MM.1S (cell line): ENCODE results near the gene PIGU.

Experiments used
- DNase-seq: peaks from one replicate; pipeline ENCODE4 v3.0.0-alpha.2; 2015
- H2AFZ ChIP-seq: fragments of 300-600 bp; sonication (generic); 2 replicates; pipeline ENCODE4 v1.6.0; 2016; ENCODE audit warnings: antibody characterized with exemption, low read length
- H3F3A ChIP-seq: fragments of 300-600 bp; sonication (generic); 2 replicates; pipeline ENCODE4 v1.6.1; 2016; ENCODE audit warnings: mild to moderate bottlenecking, antibody characterized with exemption, low read length, moderate library complexity, mixed read lengths; ENCODE audit not compliant: insufficient read depth
- H3K27ac ChIP-seq: fragments of 300-600 bp; sonication (generic); 2 replicates; pipeline ENCODE4 v1.5.1; 2016; ENCODE audit warnings: mild to moderate bottlenecking, low read length
- H3K27me3 ChIP-seq: fragments of 300-600 bp; sonication (generic); replicated peaks from 2 replicates; pipeline ENCODE4 v1.6.0; 2016; ENCODE audit warnings: low read length; ENCODE audit not compliant: insufficient read depth
- H3K36me3 ChIP-seq: fragments of 300-600 bp; sonication (generic); replicated peaks from 2 replicates; pipeline ENCODE4 v1.6.1; 2016; ENCODE audit warnings: mild to moderate bottlenecking, low read length, mixed read lengths; ENCODE audit not compliant: insufficient read depth
- H3K4me1 ChIP-seq: fragments of 300-600 bp; sonication (generic); 2 replicates; pipeline ENCODE4 v1.6.1; 2016; ENCODE audit warnings: low read length, mixed read lengths
- H3K4me2 ChIP-seq: fragments of 300-600 bp; sonication (generic); 2 replicates; pipeline ENCODE4 v1.6.0; 2016; ENCODE audit warnings: low read depth, low read length
- H3K4me3 ChIP-seq: fragments of 300-600 bp; sonication (generic); 2 replicates; pipeline ENCODE4 v1.5.1; 2016; ENCODE audit warnings: low read length, mixed read lengths
- H3K79me2 ChIP-seq: fragments of 300-600 bp; sonication (generic); 2 replicates; pipeline ENCODE4 v1.6.1; 2016; ENCODE audit warnings: mixed run types, low read length, mixed read lengths
- H3K9ac ChIP-seq: fragments of 300-600 bp; sonication (generic); 2 replicates; pipeline ENCODE4 v1.6.1; 2016; ENCODE audit warnings: low read length, mixed read lengths
- H3K9me2 ChIP-seq: fragments of 300-600 bp; sonication (generic); replicated peaks from 2 replicates; pipeline ENCODE4 v1.6.1; 2016; ENCODE audit warnings: mild to moderate bottlenecking, low read length, mixed read lengths; ENCODE audit not compliant: insufficient read depth
- H3K9me3 ChIP-seq: fragments of 300-600 bp; sonication (generic); replicated peaks from 2 replicates; pipeline ENCODE4 v1.6.1; 2016; ENCODE audit warnings: mild to moderate bottlenecking, low read length, mixed read lengths; ENCODE audit not compliant: insufficient read depth
- H4K20me1 ChIP-seq: fragments of 300-600 bp; sonication (generic); 2 replicates; pipeline ENCODE4 v1.6.1; 2016; ENCODE audit warnings: mild to moderate bottlenecking, low read length, moderate library complexity, mixed read lengths; ENCODE audit not compliant: insufficient read depth
- CTCF ChIP-seq: fragments of 300-600 bp; sonication (generic); IDR thresholded peaks from 2 replicates; pipeline ENCODE4 v1.5.1; 2016; ENCODE audit warnings: antibody characterized with exemption, low read length, mixed read lengths
- EZH2 ChIP-seq: fragments of 300-600 bp; sonication (generic); optimal IDR thresholded peaks from 2 replicates; pipeline ENCODE3; 2017; ENCODE audit warnings: low read depth, mild to moderate bottlenecking, antibody characterized with exemption, low read length, mixed read lengths
- EZH2phosphoT487 ChIP-seq: fragments of 300-600 bp; sonication (generic); IDR thresholded peaks from 2 replicates; pipeline ENCODE4 v1.6.1; 2018; ENCODE audit warnings: antibody characterized with exemption, low read length

PIGU gene

GRCh38 chr20:34525709-34526416, 151.0 kb downstream of the PIGU start:
- Histone ChIP-seq H4K20me1 (peaks cover 5% of the 10 kb centered on the region; the same call in 1 of the 2 replicates), H3K4me2 (no peak overlapping the region), H3K27me3 (no peaks in the 10 kb centered on the region), H3K79me2 (peaks cover 70% of the 10 kb centered on the region), H3K36me3 (0 out of 2 replicates have a peak, but pooled peaks cover 11% of the 10 kb centered on the region), H3K4me3 (no peak overlapping the region), H3K27ac (no peak overlapping the region), H3K4me1 (peaks cover 9% of the 10 kb centered on the region; the same call in 1 of the 2 replicates), H3K9ac (no peak overlapping the region), H3K9me2 (no peaks in the 10 kb centered on the region), H3F3A (peaks cover 7% of the 10 kb centered on the region; the same call in 1 of the 2 replicates), H3K9me3 (no peaks in the 10 kb centered on the region), H2AFZ (no peak overlapping the region)
- TF ChIP-seq CTCF (no peak), EZH2phosphoT487 (no peak), EZH2 (no peak)
- no peak for DNase-seq

GRCh38 chr20:34525342-34525708, 151.6 kb downstream of the PIGU start:
- Histone ChIP-seq H2AFZ (no peak overlapping the region), H3K9ac (no peak overlapping the region), H3K4me1 (peaks cover 9% of the 10 kb centered on the region; the same call in 1 of the 2 replicates)

GRCh38 chr20:34524426-34524825, 152.5 kb downstream of the PIGU start:
- DNase-seq: no peak
- Histone ChIP-seq H3K4me3 (no peak overlapping the region), H3K9ac (no peak overlapping the region), H3K27ac (no peak overlapping the region), H3K9me3 (no peaks in the 10 kb centered on the region), H3K4me2 (no peak overlapping the region), H3F3A (peaks cover 4% of the 10 kb centered on the region; the same call in 1 of the 2 replicates), H3K79me2 (peaks cover 73% of the 10 kb centered on the region), H4K20me1 (peaks cover 5% of the 10 kb centered on the region; the same call in 1 of the 2 replicates), H3K9me2 (no peaks in the 10 kb centered on the region), H3K27me3 (no peaks in the 10 kb centered on the region), H3K36me3 (0 out of 2 replicates have a peak, but pooled peaks cover 11% of the 10 kb centered on the region), H3K4me1 (peaks cover 9% of the 10 kb centered on the region; the same call in 1 of the 2 replicates), H2AFZ (no peak overlapping the region)
- TF ChIP-seq CTCF (no peak), EZH2 (no peak), EZH2phosphoT487 (no peak)

More at GRCh38 chr20:34525342-34525708, 151.6 kb downstream of the PIGU start:
- Histone ChIP-seq H3K36me3 (0 out of 2 replicates have a peak, but pooled peaks cover 11% of the 10 kb centered on the region), H3K9me3 (no peaks in the 10 kb centered on the region), H3F3A (peaks cover 7% of the 10 kb centered on the region; the same call in 1 of the 2 replicates), H3K4me2 (no peak overlapping the region), H4K20me1 (peaks cover 5% of the 10 kb centered on the region; the same call in 1 of the 2 replicates), H3K79me2 (peaks cover 71% of the 10 kb centered on the region), H3K9me2 (no peaks in the 10 kb centered on the region), H3K27ac (no peak overlapping the region), H3K27me3 (no peaks in the 10 kb centered on the region), H3K4me3 (no peak overlapping the region)
- no peak for TF ChIP-seq EZH2phosphoT487
- TF ChIP-seq CTCF: no peak
- no peak for TF ChIP-seq EZH2
- no peak for DNase-seq
